ENCODE measurements around the gene TMX4.

DNA sequence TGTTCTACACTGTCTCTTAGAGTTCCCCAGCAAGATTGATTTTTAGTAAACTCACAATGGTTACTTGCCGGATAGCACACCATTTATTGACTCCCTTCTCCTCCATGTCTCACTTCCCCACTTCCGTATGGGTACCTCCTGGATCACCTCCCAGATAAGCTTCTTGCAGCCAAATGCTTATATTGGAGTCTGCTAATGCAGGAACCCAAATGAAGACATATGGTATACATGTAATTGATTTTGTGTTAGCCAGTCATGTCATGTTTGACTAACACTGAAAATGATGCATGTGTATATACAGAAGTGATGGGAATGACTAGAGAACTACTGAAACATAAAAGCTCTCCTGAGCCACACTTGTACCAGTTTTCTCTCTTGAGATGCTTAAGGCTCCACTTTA, 46.1 kb upstream of the TMX4 start:
- TF ChIP-seq, protein P1, sequence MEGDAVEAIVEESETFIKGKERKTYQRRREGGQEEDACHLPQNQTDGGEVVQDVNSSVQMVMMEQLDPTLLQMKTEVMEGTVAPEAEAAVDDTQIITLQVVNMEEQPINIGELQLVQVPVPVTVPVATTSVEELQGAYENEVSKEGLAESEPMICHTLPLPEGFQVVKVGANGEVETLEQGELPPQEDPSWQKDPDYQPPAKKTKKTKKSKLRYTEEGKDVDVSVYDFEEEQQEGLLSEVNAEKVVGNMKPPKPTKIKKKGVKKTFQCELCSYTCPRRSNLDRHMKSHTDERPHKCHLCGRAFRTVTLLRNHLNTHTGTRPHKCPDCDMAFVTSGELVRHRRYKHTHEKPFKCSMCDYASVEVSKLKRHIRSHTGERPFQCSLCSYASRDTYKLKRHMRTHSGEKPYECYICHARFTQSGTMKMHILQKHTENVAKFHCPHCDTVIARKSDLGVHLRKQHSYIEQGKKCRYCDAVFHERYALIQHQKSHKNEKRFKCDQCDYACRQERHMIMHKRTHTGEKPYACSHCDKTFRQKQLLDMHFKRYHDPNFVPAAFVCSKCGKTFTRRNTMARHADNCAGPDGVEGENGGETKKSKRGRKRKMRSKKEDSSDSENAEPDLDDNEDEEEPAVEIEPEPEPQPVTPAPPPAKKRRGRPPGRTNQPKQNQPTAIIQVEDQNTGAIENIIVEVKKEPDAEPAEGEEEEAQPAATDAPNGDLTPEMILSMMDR (IDR thresholded peaks at IDR 0.05), result no peak
- no peak for TF ChIP-seq POLR2AphosphoS5 (IDR thresholded peaks at IDR 0.05)

Measured in transverse colon (tissue), 4 donors.